Smooth muscle cell (in vitro differentiated cells): ENCODE measurements around the gene CCND2. TPM values are rescaled to one million over a fixed set of nuclear protein-coding genes. Genes with fewer than 3 reads are reported as not detected.

ENCODE experiments used
- DNase-seq: peaks from one replicate; lab custom pipeline; 2025; ENCODE audit not compliant: unreplicated experiment; lab: John Stamatoyannopoulos, UW
- H2AFZ ChIP-seq: fragments of 200-600 bp; sonication (generic); 2 replicates; pipeline ENCODE4 v1.6.0; 2016; ENCODE audit warnings: antibody characterized with exemption, low read depth, mild to moderate bottlenecking
- H3F3A ChIP-seq: fragments of 200-600 bp; sonication (generic); 2 replicates; pipeline ENCODE4 v1.6.0; 2017; ENCODE audit warnings: antibody characterized with exemption, low read depth
- H3K27ac ChIP-seq: fragments of 200-600 bp; sonication (generic); 2 replicates; pipeline ENCODE4 v1.5.1; 2016; ENCODE audit warnings: low read depth, mild to moderate bottlenecking
- H3K27me3 ChIP-seq: fragments of 200-600 bp; sonication (generic); 2 replicates; pipeline ENCODE4 v1.6.1; 2016; ENCODE audit warnings: low read depth, mild to moderate bottlenecking
- H3K36me3 ChIP-seq: fragments of 200-600 bp; sonication (generic); 2 replicates; pipeline ENCODE4 v1.5.1; 2016; ENCODE audit warnings: low read depth
- H3K4me1 ChIP-seq: fragments of 200-600 bp; sonication (generic); 2 replicates; pipeline ENCODE4 v1.5.1; 2016; ENCODE audit warnings: low read depth
- H3K4me2 ChIP-seq: fragments of 200-600 bp; sonication (generic); 2 replicates; pipeline ENCODE4 v1.6.0; 2016; ENCODE audit warnings: mild to moderate bottlenecking
- H3K4me3 ChIP-seq: fragments of 200-600 bp; sonication (generic); 2 replicates; pipeline ENCODE4 v1.5.1; 2016; ENCODE audit warnings: mild to moderate bottlenecking
- H3K79me2 ChIP-seq: fragments of 200-600 bp; sonication (generic); 2 replicates; pipeline ENCODE4 v1.6.0; 2016; ENCODE audit warnings: low read depth, mild to moderate bottlenecking
- H3K9ac ChIP-seq: fragments of 200-600 bp; sonication (generic); 2 replicates; pipeline ENCODE4 v1.6.0; 2016; ENCODE audit warnings: low read depth
- H3K9me3 ChIP-seq: fragments of 200-600 bp; sonication (generic); replicated peaks from 2 replicates; pipeline ENCODE4 v1.5.1; 2016; ENCODE audit warnings: low read depth
- H4K20me1 ChIP-seq: fragments of 200-600 bp; sonication (generic); 2 replicates; pipeline ENCODE4 v1.6.0; 2016; ENCODE audit warnings: low read depth
- CTCF ChIP-seq: fragments of 200-600 bp; sonication (generic); IDR thresholded peaks from 2 replicates; pipeline ENCODE4 v1.5.1; 2017; ENCODE audit warnings: borderline replicate concordance, mild to moderate bottlenecking, antibody characterized with exemption; ENCODE audit not compliant: insufficient read depth, poor library complexity, severe bottlenecking
- WGBS: methylation state at CpG from one replicate; pipeline ENCODE4 v1.1.7; 2016; ENCODE audit warnings: low lambda C conversion rate; 5-methylcytosine and 5-hydroxymethylcytosine counted together
- polyA plus RNA-seq: library from polyadenylated mRNA; unstranded; fragments of >200 nt; fragmentation: Nextera tagmentation; extraction: Ambion mirVana; gene quantifications from 2 replicates; pipeline ENCODE4 v1.2.1, GENCODE V29; 2016
- total RNA-seq: library from RNA; depleted of rRNA; stranded (reverse); fragments of >200 nt; gene quantifications from 2 replicates; pipeline ENCODE4 v1.2.3, GENCODE V29; 2014

Gene CCND2
- total and polyA plus RNA-seq, 2 experiments from 2014 or later: 356 to 462 TPM

- H4K20me1 ChIP-seq: no peaks in the 10 kb centered on the region
- H3K79me2 ChIP-seq: no peaks in the 10 kb centered on the region
- DNase-seq: no peak
- no peak overlapping the region for H2AFZ ChIP-seq
- no peak for TF ChIP-seq CTCF
- H3K9me3 ChIP-seq: peaks cover 7% of the 10 kb centered on the region
- H3F3A ChIP-seq: no peaks in the 10 kb centered on the region
- H3K4me1 ChIP-seq: no peaks in the 10 kb centered on the region
- H3K27me3 ChIP-seq: no peaks in the 10 kb centered on the region
- H3K27ac ChIP-seq: no peak overlapping the region
- H3K4me3 ChIP-seq: no peak overlapping the region
- H3K36me3 ChIP-seq: peaks cover 5% of the 10 kb centered on the region
- H3K9ac ChIP-seq: no peak overlapping the region
- 85% methylated on average over 4 of the region's 4 CpGs for WGBS
- no peak overlapping the region for H3K4me2 ChIP-seq
Observed at GRCh38 chr12:4239746-4240145, 33.8 kb upstream of the CCND2 start.

DNA sequence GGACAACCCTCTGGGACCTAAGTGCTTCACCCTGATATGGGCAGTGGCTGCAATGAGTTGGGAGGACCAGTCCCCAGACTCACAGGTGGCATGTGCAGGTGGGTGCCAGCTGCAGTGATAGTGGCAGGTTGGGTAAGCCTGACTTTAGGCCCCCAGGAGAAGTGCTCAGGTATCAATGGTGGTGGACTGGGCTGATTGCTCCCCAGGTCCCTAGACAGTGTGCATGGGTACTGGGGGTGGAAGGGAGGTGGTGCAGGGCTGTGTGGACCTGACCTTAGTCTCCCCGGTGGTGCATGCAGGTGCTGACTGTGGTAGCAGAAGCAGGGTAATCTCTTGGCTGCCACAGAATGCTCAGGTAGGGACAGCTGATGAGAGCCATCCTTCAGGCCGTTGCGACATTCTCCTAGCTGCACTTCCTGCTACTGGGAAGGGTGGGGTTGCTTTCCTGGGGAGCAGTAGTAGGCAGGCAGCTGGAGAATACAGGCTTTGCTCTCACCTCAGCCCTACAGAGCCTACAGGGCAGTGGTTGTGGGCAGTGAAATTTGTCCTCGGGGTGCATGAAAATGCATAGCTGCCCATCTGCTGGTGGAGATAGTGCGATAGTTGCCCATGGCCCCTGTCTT lies 33.3 kb upstream of the CCND2 start:
- Histone ChIP-seq H3K79me2 (no peaks in the 10 kb centered on the region), H3K27ac (no peak overlapping the region), H4K20me1 (no peaks in the 10 kb centered on the region), H3K9ac (no peak overlapping the region), H3K4me3 (no peak overlapping the region), H3K36me3 (peaks cover 5% of the 10 kb centered on the region), H3F3A (no peaks in the 10 kb centered on the region), H3K27me3 (no peaks in the 10 kb centered on the region), H3K4me2 (no peak overlapping the region), H3K9me3 (peaks cover 7% of the 10 kb centered on the region), H2AFZ (no peak overlapping the region), H3K4me1 (no peaks in the 10 kb centered on the region)
- no peak for DNase-seq
- no peak for TF ChIP-seq CTCF
- WGBS: 87% methylated on average over 5 of the region's 5 CpGs

- Histone ChIP-seq H4K20me1 (no peaks in the 10 kb centered on the region), H3K4me3 (no peak overlapping the region), H3K4me1 (peaks cover 5% of the 10 kb centered on the region), H2AFZ (no peak overlapping the region), H3K9ac (no peak overlapping the region), H3K27me3 (no peaks in the 10 kb centered on the region), H3K9me3 (peaks cover 7% of the 10 kb centered on the region), H3K79me2 (no peaks in the 10 kb centered on the region), H3K27ac (no peak overlapping the region), H3K4me2 (no peak overlapping the region), H3F3A (no peaks in the 10 kb centered on the region), H3K36me3 (peaks cover 5% of the 10 kb centered on the region)
- TF ChIP-seq CTCF: no peak
- 91% methylated on average over 5 of the region's 5 CpGs for WGBS
- DNase-seq: no peak
Observed at GRCh38 chr12:4240981-4241380, 32.6 kb upstream of the CCND2 start.

GRCh38 chr12:4241592-4241991 lies 32.0 kb upstream of the CCND2 start:
- H2AFZ ChIP-seq: no peak overlapping the region
- DNase-seq: no peak
- H3K4me3 ChIP-seq: no peak overlapping the region
- peaks cover 11% of the 10 kb centered on the region for H3K4me1 ChIP-seq
- H3K79me2 ChIP-seq: no peaks in the 10 kb centered on the region
- H3K4me2 ChIP-seq: no peak overlapping the region
- no peaks in the 10 kb centered on the region for H3K27me3 ChIP-seq
- 95% methylated on average over 4 of the region's 4 CpGs for WGBS
- H3K27ac ChIP-seq: no peak overlapping the region
- peaks cover 5% of the 10 kb centered on the region for H3K36me3 ChIP-seq
- H4K20me1 ChIP-seq: no peaks in the 10 kb centered on the region
- H3F3A ChIP-seq: no peaks in the 10 kb centered on the region
- no peak for TF ChIP-seq CTCF
- H3K9ac ChIP-seq: no peak overlapping the region
- peaks cover 7% of the 10 kb centered on the region for H3K9me3 ChIP-seq
